ENCODE measurements around the gene C2orf76. TPM values are rescaled to one million over a fixed set of nuclear protein-coding genes. Genes with fewer than 3 reads are reported as not detected.

C2orf76 gene
- total and polyA plus RNA-seq, 2 experiments from 2014 or later = 5.8 to 21.6 TPM

DNA sequence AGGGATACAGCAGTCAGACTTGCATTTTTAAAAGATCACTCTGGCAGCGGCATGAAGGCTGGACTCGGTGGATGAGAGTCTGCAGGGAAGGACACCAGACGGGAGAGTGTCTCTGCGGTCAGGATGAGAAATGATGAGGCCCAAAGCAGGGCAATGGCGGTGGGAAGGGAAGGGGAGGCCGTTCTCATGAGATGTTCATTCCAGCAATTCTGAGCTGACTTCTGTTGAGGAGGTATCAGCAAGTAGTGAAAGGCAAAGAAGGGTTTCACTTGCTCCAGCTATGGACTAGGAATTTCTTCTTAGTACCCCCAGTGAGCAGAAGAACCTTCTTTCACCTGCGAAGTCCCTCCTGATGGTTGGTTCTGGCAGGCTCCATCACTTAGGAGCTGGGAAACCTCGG, 80.0 kb downstream of the C2orf76 start:
- no peaks in the 10 kb centered on the region for H3K9me2 ChIP-seq (ENCODE audit: insufficient read depth)
- ATAC-seq (no peak), DNase-seq (ENCODE audit: low spot score) (no peak)
- Mint-ChIP-seq H3K36me3 (ENCODE audit: low read depth) (no peaks in the 10 kb centered on the region), H3K27ac (no peak overlapping the region), H3K4me3 (no peak overlapping the region), H3K27me3 (ENCODE audit: insufficient read depth, low read depth, poor library complexity) (peaks cover 7% of the 10 kb centered on the region), H3K4me1 (no peaks in the 10 kb centered on the region; the same call in 1 of the 3 replicates), H3K9me3 (no peaks in the 10 kb centered on the region)
- no peak overlapping the region for H3K27ac ChIP-seq (ENCODE audit: low read depth)
- no peak overlapping the region for H3K4me3 ChIP-seq
- TF ChIP-seq CREB1 (CRISPR knock-in tag; IDR thresholded peaks at IDR 0.05; ENCODE audit: low read depth) (no peak), EZH2 (IDR thresholded peaks at IDR 0.05; ENCODE audit: low read depth, unreplicated experiment) (no peak), JUNB (IDR thresholded peaks at IDR 0.05; ENCODE audit: unreplicated experiment) (no peak), NANOG (IDR thresholded peaks at IDR 0.05; ENCODE audit: borderline replicate concordance) (no peak)
- TF ChIP-seq, protein P1, sequence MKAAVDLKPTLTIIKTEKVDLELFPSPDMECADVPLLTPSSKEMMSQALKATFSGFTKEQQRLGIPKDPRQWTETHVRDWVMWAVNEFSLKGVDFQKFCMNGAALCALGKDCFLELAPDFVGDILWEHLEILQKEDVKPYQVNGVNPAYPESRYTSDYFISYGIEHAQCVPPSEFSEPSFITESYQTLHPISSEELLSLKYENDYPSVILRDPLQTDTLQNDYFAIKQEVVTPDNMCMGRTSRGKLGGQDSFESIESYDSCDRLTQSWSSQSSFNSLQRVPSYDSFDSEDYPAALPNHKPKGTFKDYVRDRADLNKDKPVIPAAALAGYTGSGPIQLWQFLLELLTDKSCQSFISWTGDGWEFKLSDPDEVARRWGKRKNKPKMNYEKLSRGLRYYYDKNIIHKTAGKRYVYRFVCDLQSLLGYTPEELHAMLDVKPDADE (IDR thresholded peaks at IDR 0.05) = no peak
- H2AFZ ChIP-seq = no peak overlapping the region
- H3K79me2 ChIP-seq (replicated peaks; ENCODE audit: insufficient read depth) = no peaks in the 10 kb centered on the region
- H4K20me1 ChIP-seq (replicated peaks; ENCODE audit: insufficient read depth) = no peaks in the 10 kb centered on the region
- no peaks in the 10 kb centered on the region for H3K4me1 ChIP-seq (ENCODE audit: insufficient read depth)
- H3F3A ChIP-seq (replicated peaks; ENCODE audit: low read depth) = no peaks in the 10 kb centered on the region
- no peak overlapping the region for H3K4me2 ChIP-seq
- no peaks in the 10 kb centered on the region for H3K36me3 ChIP-seq (ENCODE audit: insufficient read depth)
- H3K27me3 ChIP-seq (ENCODE audit: insufficient read depth) = no peaks in the 10 kb centered on the region

DNA sequence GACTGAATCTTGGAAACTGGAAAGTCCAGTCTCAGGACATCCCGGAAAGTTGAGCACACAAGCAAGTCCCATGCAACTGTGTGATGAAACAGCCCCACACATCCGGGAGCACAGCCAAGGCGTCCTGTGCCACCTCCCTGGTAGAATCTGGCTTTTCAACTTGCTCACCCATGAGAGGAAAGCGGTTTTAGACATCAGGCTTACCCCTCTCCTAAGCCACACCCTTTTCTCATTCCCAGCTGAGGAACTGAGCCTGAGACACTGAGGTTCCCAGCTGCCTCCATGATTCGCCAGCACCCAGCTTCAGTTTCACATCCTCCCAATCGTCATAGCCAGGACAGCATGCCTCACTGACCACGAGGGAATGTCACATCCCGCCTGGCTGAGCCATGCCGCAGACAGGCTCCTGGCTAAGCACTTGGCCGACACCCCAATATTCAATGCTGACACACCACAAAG, 82.7 kb downstream of the C2orf76 start:
- no peak overlapping the region for H3K4me2 ChIP-seq
- DNase-seq (ENCODE audit: low spot score) (no peak), ATAC-seq (no peak)
- no peaks in the 10 kb centered on the region for H3F3A ChIP-seq (replicated peaks; ENCODE audit: low read depth)
- Mint-ChIP-seq H3K36me3 (ENCODE audit: low read depth) (no peaks in the 10 kb centered on the region), H3K4me1 (no peaks in the 10 kb centered on the region; the same call in 2 of the 3 replicates), H3K4me3 (no peak overlapping the region), H3K27me3 (ENCODE audit: insufficient read depth, low read depth, poor library complexity) (peaks cover 8% of the 10 kb centered on the region), H3K27ac (no peak overlapping the region), H3K9me3 (no peaks in the 10 kb centered on the region)
- H3K79me2 ChIP-seq (replicated peaks; ENCODE audit: insufficient read depth) = no peaks in the 10 kb centered on the region
- H3K9me2 ChIP-seq (ENCODE audit: insufficient read depth) = no peaks in the 10 kb centered on the region
- no peaks in the 10 kb centered on the region for H4K20me1 ChIP-seq (replicated peaks; ENCODE audit: insufficient read depth)
- no peaks in the 10 kb centered on the region for H3K36me3 ChIP-seq (ENCODE audit: insufficient read depth)
- H2AFZ ChIP-seq = no peak overlapping the region
- H3K4me3 ChIP-seq = no peak overlapping the region
- H3K27ac ChIP-seq (ENCODE audit: low read depth) = no peak overlapping the region
- H3K27me3 ChIP-seq (ENCODE audit: insufficient read depth) = no peaks in the 10 kb centered on the region
- no peaks in the 10 kb centered on the region for H3K4me1 ChIP-seq (ENCODE audit: insufficient read depth)
- TF ChIP-seq, protein P2, sequence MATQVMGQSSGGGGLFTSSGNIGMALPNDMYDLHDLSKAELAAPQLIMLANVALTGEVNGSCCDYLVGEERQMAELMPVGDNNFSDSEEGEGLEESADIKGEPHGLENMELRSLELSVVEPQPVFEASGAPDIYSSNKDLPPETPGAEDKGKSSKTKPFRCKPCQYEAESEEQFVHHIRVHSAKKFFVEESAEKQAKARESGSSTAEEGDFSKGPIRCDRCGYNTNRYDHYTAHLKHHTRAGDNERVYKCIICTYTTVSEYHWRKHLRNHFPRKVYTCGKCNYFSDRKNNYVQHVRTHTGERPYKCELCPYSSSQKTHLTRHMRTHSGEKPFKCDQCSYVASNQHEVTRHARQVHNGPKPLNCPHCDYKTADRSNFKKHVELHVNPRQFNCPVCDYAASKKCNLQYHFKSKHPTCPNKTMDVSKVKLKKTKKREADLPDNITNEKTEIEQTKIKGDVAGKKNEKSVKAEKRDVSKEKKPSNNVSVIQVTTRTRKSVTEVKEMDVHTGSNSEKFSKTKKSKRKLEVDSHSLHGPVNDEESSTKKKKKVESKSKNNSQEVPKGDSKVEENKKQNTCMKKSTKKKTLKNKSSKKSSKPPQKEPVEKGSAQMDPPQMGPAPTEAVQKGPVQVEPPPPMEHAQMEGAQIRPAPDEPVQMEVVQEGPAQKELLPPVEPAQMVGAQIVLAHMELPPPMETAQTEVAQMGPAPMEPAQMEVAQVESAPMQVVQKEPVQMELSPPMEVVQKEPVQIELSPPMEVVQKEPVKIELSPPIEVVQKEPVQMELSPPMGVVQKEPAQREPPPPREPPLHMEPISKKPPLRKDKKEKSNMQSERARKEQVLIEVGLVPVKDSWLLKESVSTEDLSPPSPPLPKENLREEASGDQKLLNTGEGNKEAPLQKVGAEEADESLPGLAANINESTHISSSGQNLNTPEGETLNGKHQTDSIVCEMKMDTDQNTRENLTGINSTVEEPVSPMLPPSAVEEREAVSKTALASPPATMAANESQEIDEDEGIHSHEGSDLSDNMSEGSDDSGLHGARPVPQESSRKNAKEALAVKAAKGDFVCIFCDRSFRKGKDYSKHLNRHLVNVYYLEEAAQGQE (IDR thresholded peaks at IDR 0.05; ENCODE audit: unreplicated experiment) = no peak
- TF ChIP-seq JUNB (IDR thresholded peaks at IDR 0.05; ENCODE audit: unreplicated experiment) = no peak
- TF ChIP-seq, protein P3, sequence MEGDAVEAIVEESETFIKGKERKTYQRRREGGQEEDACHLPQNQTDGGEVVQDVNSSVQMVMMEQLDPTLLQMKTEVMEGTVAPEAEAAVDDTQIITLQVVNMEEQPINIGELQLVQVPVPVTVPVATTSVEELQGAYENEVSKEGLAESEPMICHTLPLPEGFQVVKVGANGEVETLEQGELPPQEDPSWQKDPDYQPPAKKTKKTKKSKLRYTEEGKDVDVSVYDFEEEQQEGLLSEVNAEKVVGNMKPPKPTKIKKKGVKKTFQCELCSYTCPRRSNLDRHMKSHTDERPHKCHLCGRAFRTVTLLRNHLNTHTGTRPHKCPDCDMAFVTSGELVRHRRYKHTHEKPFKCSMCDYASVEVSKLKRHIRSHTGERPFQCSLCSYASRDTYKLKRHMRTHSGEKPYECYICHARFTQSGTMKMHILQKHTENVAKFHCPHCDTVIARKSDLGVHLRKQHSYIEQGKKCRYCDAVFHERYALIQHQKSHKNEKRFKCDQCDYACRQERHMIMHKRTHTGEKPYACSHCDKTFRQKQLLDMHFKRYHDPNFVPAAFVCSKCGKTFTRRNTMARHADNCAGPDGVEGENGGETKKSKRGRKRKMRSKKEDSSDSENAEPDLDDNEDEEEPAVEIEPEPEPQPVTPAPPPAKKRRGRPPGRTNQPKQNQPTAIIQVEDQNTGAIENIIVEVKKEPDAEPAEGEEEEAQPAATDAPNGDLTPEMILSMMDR (conservative IDR thresholded peaks at IDR 0.05; ENCODE audit: low read depth in 2 of 2) = no peak
- TF ChIP-seq ZNF331 (CRISPR knock-in tag; IDR thresholded peaks at IDR 0.05; ENCODE audit: low read depth) = no peak
- no peak for TF ChIP-seq STAT1 (IDR thresholded peaks at IDR 0.05; ENCODE audit: unreplicated experiment)
- TF ChIP-seq, protein P1 (IDR thresholded peaks at IDR 0.05) = no peak

Data from GM23338 (cell line).